NT2/D1 (cell line): ENCODE measurements around the gene EIF2A.

ENCODE experiments used
- SUZ12 ChIP-seq: IDR thresholded peaks from 2 replicates; pipeline ENCODE4 v1.6.1; 2011; ENCODE audit not compliant: insufficient read length, insufficient read depth; ENCODE audit errors: extremely low read depth
- YY1 ChIP-seq: IDR thresholded peaks from 2 replicates; pipeline ENCODE4 v1.6.1; 2011; ENCODE audit not compliant: insufficient read length, insufficient read depth
- ZNF274 ChIP-seq: IDR thresholded peaks from 2 replicates; pipeline ENCODE4 v1.6.1; 2011; ENCODE audit warnings: mild to moderate bottlenecking, low read depth, low read length

GRCh38 chr3:150577855-150578254, 31.3 kb downstream of the EIF2A start:
- no peak for TF ChIP-seq SUZ12
- no peak for TF ChIP-seq ZNF274
- TF ChIP-seq YY1, result no peak
